Large intestine (tissue), 12 donors: ENCODE data around the gene SEMA6A. TPM values are rescaled to one million over a fixed set of nuclear protein-coding genes. Genes with fewer than 3 reads are reported as not detected.
A peak's percentile ranks its signal among the peaks of the same experiment; 100 is the strongest.

Experiments used
- DNase-seq, 2 donors: peaks; one replicate each; pipeline versions ENCODE4 v3.0.0 to v3.0.0-alpha.2; 2013
- H3K27ac ChIP-seq: one replicate; pipeline ENCODE4 v1.5.1; 2013; ENCODE audit warnings: low read length
- H3K27me3 ChIP-seq: 2 replicates; pipeline ENCODE4 v1.6.1; 2013; ENCODE audit warnings: low read length; ENCODE audit not compliant: control insufficient read depth, insufficient read depth
- H3K36me3 ChIP-seq: 2 replicates; pipeline ENCODE4 v1.6.1; 2013; ENCODE audit warnings: low read length; ENCODE audit not compliant: control insufficient read depth, insufficient read depth
- H3K4me1 ChIP-seq: one replicate; pipeline ENCODE4 v1.6.1; 2013; ENCODE audit warnings: low read length; ENCODE audit not compliant: control insufficient read depth, insufficient read depth
- H3K4me3 ChIP-seq: one replicate; pipeline ENCODE4 v1.5.1; 2013; ENCODE audit warnings: low read length
- H3K9me3 ChIP-seq: one replicate; pipeline ENCODE4 v1.6.1; 2013; ENCODE audit warnings: mild to moderate bottlenecking, low read depth, low read length, moderate library complexity; ENCODE audit not compliant: control insufficient read depth
- WGBS: methylation state at CpG from one replicate; pipeline ENCODE4 v1.1.5; 2013; ENCODE audit warnings: low lambda C conversion rate; ENCODE audit not compliant: insufficient coverage; 5-methylcytosine and 5-hydroxymethylcytosine counted together
- long read RNA-seq, 11 donors: transcript quantifications; one replicate each; lab custom pipeline, GENCODE V29; 2026
- polyA plus RNA-seq: library from polyadenylated mRNA; unstranded; fragments of 120-200 nt; gene quantifications from one replicate; pipeline ENCODE4 v1.2.1, GENCODE V29; 2013

Gene SEMA6A
- 55.9 TPM for polyA plus RNA-seq
- long read RNA-seq, donor 1, full-length matches to known transcripts, result 3 of 3 reads
- long read RNA-seq, donor 1, partial matches to known transcripts, result 0 of 3 reads
- long read RNA-seq, donor 1, other reads (novel, unspliced or antisense), result 0 of 3 reads
- long read RNA-seq, donor 2, full-length matches to known transcripts, result 7 of 65 reads
- long read RNA-seq, donor 2, partial matches to known transcripts, result 58 of 65 reads
- long read RNA-seq, donor 2, other reads (novel, unspliced or antisense), result 0 of 65 reads
- long read RNA-seq, donor 3, full-length matches to known transcripts, result 5 of 13 reads
- long read RNA-seq, donor 3, partial matches to known transcripts, result 8 of 13 reads
- long read RNA-seq, donor 3, other reads (novel, unspliced or antisense), result 0 of 13 reads
- long read RNA-seq, donor 4, partial matches to known transcripts, result 0 of 1 reads
- long read RNA-seq, donor 4, other reads (novel, unspliced or antisense), result 0 of 1 reads
- long read RNA-seq, donor 5, full-length matches to known transcripts, result 3 of 3 reads
- long read RNA-seq, donor 5, partial matches to known transcripts, result 0 of 3 reads
- long read RNA-seq, donor 5, other reads (novel, unspliced or antisense), result 0 of 3 reads
- long read RNA-seq, donor 6, full-length matches to known transcripts, result 9 of 25 reads
- long read RNA-seq, donor 6, partial matches to known transcripts, result 16 of 25 reads
- long read RNA-seq, donor 6, other reads (novel, unspliced or antisense), result 0 of 25 reads
- long read RNA-seq, donor 7, full-length matches to known transcripts, result 6 of 6 reads
- long read RNA-seq, donor 7, partial matches to known transcripts, result 0 of 6 reads
- long read RNA-seq, donor 7, other reads (novel, unspliced or antisense), result 0 of 6 reads
- long read RNA-seq, donor 8, full-length matches to known transcripts, result 10 of 17 reads
- long read RNA-seq, donor 8, partial matches to known transcripts, result 7 of 17 reads
- long read RNA-seq, donor 8, other reads (novel, unspliced or antisense), result 0 of 17 reads
- long read RNA-seq, donor 9, full-length matches to known transcripts, result 2 of 2 reads
- long read RNA-seq, donor 9, partial matches to known transcripts, result 0 of 2 reads
- long read RNA-seq, donor 9, other reads (novel, unspliced or antisense), result 0 of 2 reads
- long read RNA-seq, donor 10, full-length matches to known transcripts, result 9 of 9 reads
- long read RNA-seq, donor 10, partial matches to known transcripts, result 0 of 9 reads
- long read RNA-seq, donor 10, other reads (novel, unspliced or antisense), result 0 of 9 reads
- long read RNA-seq, donor 11, full-length matches to known transcripts, result 7 of 7 reads
- long read RNA-seq, donor 11, partial matches to known transcripts, result 0 of 7 reads
- long read RNA-seq, donor 11, other reads (novel, unspliced or antisense), result 0 of 7 reads

GRCh38 chr5:116574367-116575325 lies at the start of gene SEMA6A:
SEMA6A (minus strand) TSS chr5:116574823; CDS start chr5:116504944, 69,879 bp downstream.
- Histone ChIP-seq H3K27me3 (peaks cover 10% of the 10 kb centered on the region), H3K36me3 (no peaks in the 10 kb centered on the region), H3K4me1 (peaks cover 11% of the 10 kb centered on the region), H3K27ac (peak within 1 kb of the TSS; percentile 96), H3K9me3 (no peaks in the 10 kb centered on the region), H3K4me3 (peak within 1 kb of the TSS; percentile 85)
- peak; percentile 95 to 98 for DNase-seq
- 0% methylated on average over 3 of the region's 66 CpGs for WGBS

- H3K36me3 ChIP-seq, result no peaks in the 10 kb centered on the region
- no peak overlapping the region for H3K27ac ChIP-seq
- H3K27me3 ChIP-seq, result no peaks in the 10 kb centered on the region
- H3K4me1 ChIP-seq, result no peaks in the 10 kb centered on the region
- no peaks in the 10 kb centered on the region for H3K9me3 ChIP-seq
- DNase-seq, result no peak
- H3K4me3 ChIP-seq, result no peak overlapping the region
- 100% methylated on average over 2 of the region's 7 CpGs for WGBS
Observed at GRCh38 chr5:116622375-116623050, 47.9 kb upstream of the SEMA6A start.

- WGBS, result no CpG with 5 or more reads among the region's 2 CpGs
- Histone ChIP-seq H3K27ac (no peak overlapping the region), H3K36me3 (no peaks in the 10 kb centered on the region), H3K4me3 (no peak overlapping the region), H3K9me3 (no peaks in the 10 kb centered on the region), H3K27me3 (no peaks in the 10 kb centered on the region), H3K4me1 (no peaks in the 10 kb centered on the region)
- no peak for DNase-seq
Observed at GRCh38 chr5:116621599-116621998, 47.0 kb upstream of the SEMA6A start.

- H3K9me3 ChIP-seq, result no peaks in the 10 kb centered on the region
- H3K27ac ChIP-seq, result no peak overlapping the region
- H3K36me3 ChIP-seq, result no peaks in the 10 kb centered on the region
- no peak for DNase-seq
- WGBS, result no CpG with 5 or more reads among the region's 1 CpG
- no peak overlapping the region for H3K4me3 ChIP-seq
- H3K27me3 ChIP-seq, result no peaks in the 10 kb centered on the region
- H3K4me1 ChIP-seq, result no peaks in the 10 kb centered on the region
Observed at GRCh38 chr5:116616876-116617275, 42.3 kb upstream of the SEMA6A start.

GRCh38 chr5:116614603-116614920 lies 39.9 kb upstream of the SEMA6A start:
- 100% methylated on average over 3 of the region's 5 CpGs for WGBS
- no peak overlapping the region for H3K4me3 ChIP-seq
- H3K27me3 ChIP-seq, result no peaks in the 10 kb centered on the region
- H3K9me3 ChIP-seq, result no peaks in the 10 kb centered on the region
- H3K27ac ChIP-seq, result no peak overlapping the region
- no peaks in the 10 kb centered on the region for H3K4me1 ChIP-seq
- no peak for DNase-seq
- H3K36me3 ChIP-seq, result no peaks in the 10 kb centered on the region

- Histone ChIP-seq H3K4me1 (no peaks in the 10 kb centered on the region), H3K36me3 (no peaks in the 10 kb centered on the region), H3K27ac (no peak overlapping the region), H3K9me3 (no peaks in the 10 kb centered on the region), H3K27me3 (no peaks in the 10 kb centered on the region), H3K4me3 (no peak overlapping the region)
- DNase-seq, result no peak
- WGBS, result no CpG with 5 or more reads among the region's 1 CpG
Observed at GRCh38 chr5:116613445-116613844, 38.8 kb upstream of the SEMA6A start.

- Histone ChIP-seq H3K4me3 (no peak overlapping the region), H3K27ac (no peak overlapping the region), H3K4me1 (no peaks in the 10 kb centered on the region), H3K9me3 (no peaks in the 10 kb centered on the region), H3K27me3 (no peaks in the 10 kb centered on the region), H3K36me3 (no peaks in the 10 kb centered on the region)
- no peak for DNase-seq
- WGBS, result 80% methylated on average over 1 of the region's 5 CpGs
Observed at GRCh38 chr5:116612431-116612830, 37.8 kb upstream of the SEMA6A start.

GRCh38 chr5:116605310-116606070 lies 30.9 kb upstream of the SEMA6A start:
- H3K4me1 ChIP-seq, result no peaks in the 10 kb centered on the region
- H3K9me3 ChIP-seq, result no peaks in the 10 kb centered on the region
- H3K27me3 ChIP-seq, result no peaks in the 10 kb centered on the region
- no peak overlapping the region for H3K27ac ChIP-seq
- DNase-seq, result no peak
- no peak overlapping the region for H3K4me3 ChIP-seq
- no peaks in the 10 kb centered on the region for H3K36me3 ChIP-seq
- WGBS, result 80% methylated on average over 1 of the region's 4 CpGs
